Large intestine (tissue), 3 donors: Measurements from ENCODE around the gene ELP4. TPM values are rescaled to one million over a fixed set of nuclear protein-coding genes. Genes with fewer than 3 reads are reported as not detected.

ENCODE experiments used
- DNase-seq, 2 donors: peaks; one replicate each; pipeline versions ENCODE4 v3.0.0 to v3.0.0-alpha.2; 2013
- H3K27ac ChIP-seq: one replicate; pipeline ENCODE4 v1.5.1; 2013; ENCODE audit warnings: low read length
- H3K27me3 ChIP-seq: 2 replicates; pipeline ENCODE4 v1.6.1; 2013; ENCODE audit warnings: low read length; ENCODE audit not compliant: control insufficient read depth, insufficient read depth
- H3K36me3 ChIP-seq: 2 replicates; pipeline ENCODE4 v1.6.1; 2013; ENCODE audit warnings: low read length; ENCODE audit not compliant: control insufficient read depth, insufficient read depth
- H3K4me1 ChIP-seq: one replicate; pipeline ENCODE4 v1.6.1; 2013; ENCODE audit warnings: low read length; ENCODE audit not compliant: control insufficient read depth, insufficient read depth
- H3K4me3 ChIP-seq: one replicate; pipeline ENCODE4 v1.5.1; 2013; ENCODE audit warnings: low read length
- H3K9me3 ChIP-seq: one replicate; pipeline ENCODE4 v1.6.1; 2013; ENCODE audit warnings: mild to moderate bottlenecking, low read depth, low read length, moderate library complexity; ENCODE audit not compliant: control insufficient read depth
- WGBS: methylation state at CpG from one replicate; pipeline ENCODE4 v1.1.5; 2013; ENCODE audit warnings: low lambda C conversion rate; ENCODE audit not compliant: insufficient coverage; 5-methylcytosine and 5-hydroxymethylcytosine counted together
- polyA plus RNA-seq: library from polyadenylated mRNA; unstranded; fragments of 120-200 nt; gene quantifications from one replicate; pipeline ENCODE4 v1.2.1, GENCODE V29; 2013

The ELP4 gene
- polyA plus RNA-seq, 1 donor: 14.4 TPM

GRCh38 chr11:31784611-31785010 is 275.0 kb downstream of the ELP4 start:
- no peak for DNase-seq
- Histone ChIP-seq H3K4me1 (no peaks in the 10 kb centered on the region), H3K36me3 (no peaks in the 10 kb centered on the region), H3K4me3 (no peak overlapping the region), H3K9me3 (no peaks in the 10 kb centered on the region), H3K27ac (no peak overlapping the region), H3K27me3 (no peaks in the 10 kb centered on the region)
- WGBS: 100% methylated on average over 2 of the region's 2 CpGs

- no peak for DNase-seq
- 100% methylated on average over 1 of the region's 16 CpGs for WGBS
- H3K27me3 ChIP-seq: peaks cover 8% of the 10 kb centered on the region
These were observed 277.6 kb downstream of the ELP4 start for GRCh38 chr11:31786996-31787685.

GRCh38 chr11:31788085-31788484 is 278.5 kb downstream of the ELP4 start:
- H3K4me3 ChIP-seq: no peak overlapping the region
- H3K27ac ChIP-seq: no peak overlapping the region
- no peaks in the 10 kb centered on the region for H3K36me3 ChIP-seq
- no CpG with 5 or more reads among the region's 3 CpGs for WGBS
- no peak for DNase-seq
- no peaks in the 10 kb centered on the region for H3K9me3 ChIP-seq
- H3K27me3 ChIP-seq: peaks cover 8% of the 10 kb centered on the region
- H3K4me1 ChIP-seq: no peaks in the 10 kb centered on the region

More at GRCh38 chr11:31786996-31787685, 277.6 kb downstream of the ELP4 start:
- Histone ChIP-seq H3K9me3 (no peaks in the 10 kb centered on the region), H3K4me3 (no peak overlapping the region), H3K4me1 (no peaks in the 10 kb centered on the region), H3K27ac (no peak overlapping the region), H3K36me3 (no peaks in the 10 kb centered on the region)

- no CpG with 5 or more reads among the region's 7 CpGs for WGBS
- no peak overlapping the region for H3K4me3 ChIP-seq
- no peak overlapping the region for H3K27ac ChIP-seq
- H3K9me3 ChIP-seq: no peaks in the 10 kb centered on the region
- H3K36me3 ChIP-seq: no peaks in the 10 kb centered on the region
- peaks cover 25% of the 10 kb centered on the region for H3K27me3 ChIP-seq
- H3K4me1 ChIP-seq: no peaks in the 10 kb centered on the region
- no peak for DNase-seq
These were observed 281.1 kb downstream of the ELP4 start for GRCh38 chr11:31790649-31791048.

- Histone ChIP-seq H3K4me3 (no peak overlapping the region), H3K9me3 (no peaks in the 10 kb centered on the region), H3K36me3 (no peaks in the 10 kb centered on the region), H3K27ac (no peak overlapping the region), H3K27me3 (peaks cover 39% of the 10 kb centered on the region), H3K4me1 (no peaks in the 10 kb centered on the region)
- DNase-seq: no peak
- WGBS: no CpG with 5 or more reads among the region's 2 CpGs
These were observed 282.5 kb downstream of the ELP4 start for GRCh38 chr11:31792036-31792435.

- no CpG with 5 or more reads among the region's 2 CpGs for WGBS
- H3K4me3 ChIP-seq: no peak overlapping the region
- H3K4me1 ChIP-seq: no peaks in the 10 kb centered on the region
- H3K36me3 ChIP-seq: no peaks in the 10 kb centered on the region
- no peak overlapping the region for H3K27ac ChIP-seq
- H3K9me3 ChIP-seq: no peaks in the 10 kb centered on the region
- DNase-seq: no peak
- peaks cover 43% of the 10 kb centered on the region for H3K27me3 ChIP-seq
These were observed 282.9 kb downstream of the ELP4 start for GRCh38 chr11:31792456-31792855.

- no CpG with 5 or more reads among the region's 10 CpGs for WGBS
- Histone ChIP-seq H3K27ac (no peak overlapping the region), H3K4me1 (no peaks in the 10 kb centered on the region), H3K36me3 (no peaks in the 10 kb centered on the region), H3K27me3 (peaks cover 51% of the 10 kb centered on the region), H3K4me3 (no peak overlapping the region), H3K9me3 (no peaks in the 10 kb centered on the region)
- DNase-seq: no peak
These were observed 283.7 kb downstream of the ELP4 start for GRCh38 chr11:31793264-31793663.

- DNase-seq: no peak
- 100% methylated on average over 1 of the region's 4 CpGs for WGBS
- H3K27me3 ChIP-seq: peaks cover 64% of the 10 kb centered on the region
- peaks cover 4% of the 10 kb centered on the region for H3K4me1 ChIP-seq
- no peak overlapping the region for H3K4me3 ChIP-seq
- H3K27ac ChIP-seq: no peak overlapping the region
- H3K36me3 ChIP-seq: no peaks in the 10 kb centered on the region
- no peaks in the 10 kb centered on the region for H3K9me3 ChIP-seq
These were observed 285.0 kb downstream of the ELP4 start for GRCh38 chr11:31794548-31794947.

GRCh38 chr11:31795706-31796498 is 286.3 kb downstream of the ELP4 start:
- DNase-seq: no peak
- Histone ChIP-seq H3K27me3 (peaks cover 75% of the 10 kb centered on the region), H3K4me3 (no peak overlapping the region), H3K9me3 (no peaks in the 10 kb centered on the region), H3K4me1 (peaks cover 4% of the 10 kb centered on the region), H3K27ac (no peak overlapping the region), H3K36me3 (no peaks in the 10 kb centered on the region)
- WGBS: no CpG with 5 or more reads among the region's 22 CpGs

GRCh38 chr11:31796499-31797189 is 287.1 kb downstream of the ELP4 start:
- Histone ChIP-seq H3K27me3 (peaks cover 79% of the 10 kb centered on the region), H3K36me3 (no peaks in the 10 kb centered on the region), H3K9me3 (no peaks in the 10 kb centered on the region), H3K4me3 (no peak overlapping the region), H3K4me1 (peaks cover 4% of the 10 kb centered on the region), H3K27ac (no peak overlapping the region)
- DNase-seq: no peak
- 0% methylated on average over 4 of the region's 19 CpGs for WGBS
